HEK293T (cell line): ENCODE results near the gene CRYL1.

Source experiments
- CTCF ChIA-PET: fragments of 350-600 bp; formaldehyde crosslinking; extraction: SDS; loops from one replicate; lab custom pipeline; 2021; ENCODE audit warnings: antibody characterized with exemption, inconsistent platforms; lab: Yijun Ruan, JAX
- POLR2A ChIA-PET: fragments of 350-600 bp; formaldehyde crosslinking; extraction: SDS; loops from one replicate; lab custom pipeline; 2020; ENCODE audit warnings: antibody characterized with exemption, inconsistent platforms; lab: Yijun Ruan, JAX
- DNase-seq: peaks from one replicate; pipeline ENCODE4 v3.0.0; 2012; ENCODE audit warnings: mixed read lengths; ENCODE audit errors: extremely low spot score
- ARNT ChIP-seq: fragments of 450-650 bp; IDR thresholded peaks from 2 replicates; pipeline ENCODE4 v1.6.1; 2017; ENCODE audit warnings: mild to moderate bottlenecking
- BHLHE40 ChIP-seq: fragments of 450-650 bp; IDR thresholded peaks from 2 replicates; pipeline ENCODE4 v1.6.1; 2016; ENCODE audit warnings: mild to moderate bottlenecking, moderate library complexity, borderline replicate concordance
- CTBP1 ChIP-seq: fragments of 450-650 bp; IDR thresholded peaks from 2 replicates; pipeline ENCODE4 v1.6.1; 2016; ENCODE audit warnings: borderline replicate concordance
- ELF4 ChIP-seq: fragments of 450-650 bp; IDR thresholded peaks from 2 replicates; pipeline ENCODE4 v1.6.1; 2017; ENCODE audit warnings: antibody characterized with exemption
- FOXA1 ChIP-seq: fragments of 450-650 bp; IDR thresholded peaks from 2 replicates; pipeline ENCODE4 v1.6.1; 2016; ENCODE audit warnings: mild to moderate bottlenecking
- FOXK2 ChIP-seq: fragments of 450-650 bp; IDR thresholded peaks from 2 replicates; pipeline ENCODE4 v1.6.1; 2016; ENCODE audit warnings: mild to moderate bottlenecking
- FOXM1 ChIP-seq: fragments of 450-650 bp; IDR thresholded peaks from 2 replicates; pipeline ENCODE4 v1.6.1; 2017; ENCODE audit warnings: mild to moderate bottlenecking, borderline replicate concordance
- HDGF ChIP-seq: fragments of 450-650 bp; IDR thresholded peaks from 2 replicates; pipeline ENCODE4 v1.6.1; 2017; ENCODE audit warnings: antibody characterized with exemption, borderline replicate concordance
- L3MBTL2 ChIP-seq: fragments of 450-650 bp; conservative IDR thresholded peaks from 2 replicates; pipeline ENCODE4 v1.6.1; 2016; ENCODE audit warnings: mild to moderate bottlenecking
- LEF1 ChIP-seq: fragments of 450-650 bp; IDR thresholded peaks from 2 replicates; pipeline ENCODE4 v1.6.1; 2017; ENCODE audit warnings: mild to moderate bottlenecking, borderline replicate concordance
- NFRKB ChIP-seq: fragments of 450-650 bp; IDR thresholded peaks from 2 replicates; pipeline ENCODE4 v1.6.1; 2016; ENCODE audit warnings: mild to moderate bottlenecking, moderate library complexity
- SP1 ChIP-seq: fragments of 450-650 bp; IDR thresholded peaks from 2 replicates; pipeline ENCODE4 v1.6.1; 2017
- SUZ12 ChIP-seq: fragments of 450-650 bp; IDR thresholded peaks from 2 replicates; pipeline ENCODE4 v1.6.1; 2016; ENCODE audit warnings: mild to moderate bottlenecking
- TARDBP ChIP-seq: fragments of 450-650 bp; IDR thresholded peaks from 2 replicates; pipeline ENCODE4 v1.6.1; 2016
- ZNF384 ChIP-seq: fragments of 450-650 bp; IDR thresholded peaks from 2 replicates; pipeline ENCODE4 v1.6.1; 2016
- TF ChIP-seq, protein P1 (sequence below): fragments of 450-650 bp; IDR thresholded peaks from 2 replicates; pipeline ENCODE4 v1.6.1; 2016

CRYL1 gene

GRCh38 chr13:20482275-20482761 is 43.3 kb downstream of the CRYL1 start:
- ChIA-PET CTCF (interaction anchor here (1.6 kb wide), 1 partner anchor 11 kb away, joined by 4 read pairs; no protein-coding TSS in a partner anchor), POLR2A (interaction anchor here (0.7 to 1.0 kb wide), 2 partner anchors 295 to 307 kb away, joined by 3 read pairs; no protein-coding TSS in a partner anchor)
- TF ChIP-seq LEF1 (no peak), FOXK2 (no peak), ARNT (no peak)
- TF ChIP-seq, protein P1, sequence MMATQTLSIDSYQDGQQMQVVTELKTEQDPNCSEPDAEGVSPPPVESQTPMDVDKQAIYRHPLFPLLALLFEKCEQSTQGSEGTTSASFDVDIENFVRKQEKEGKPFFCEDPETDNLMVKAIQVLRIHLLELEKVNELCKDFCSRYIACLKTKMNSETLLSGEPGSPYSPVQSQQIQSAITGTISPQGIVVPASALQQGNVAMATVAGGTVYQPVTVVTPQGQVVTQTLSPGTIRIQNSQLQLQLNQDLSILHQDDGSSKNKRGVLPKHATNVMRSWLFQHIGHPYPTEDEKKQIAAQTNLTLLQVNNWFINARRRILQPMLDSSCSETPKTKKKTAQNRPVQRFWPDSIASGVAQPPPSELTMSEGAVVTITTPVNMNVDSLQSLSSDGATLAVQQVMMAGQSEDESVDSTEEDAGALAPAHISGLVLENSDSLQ, result peak; percentile 78
- DNase-seq, result peak; percentile 41

DNA sequence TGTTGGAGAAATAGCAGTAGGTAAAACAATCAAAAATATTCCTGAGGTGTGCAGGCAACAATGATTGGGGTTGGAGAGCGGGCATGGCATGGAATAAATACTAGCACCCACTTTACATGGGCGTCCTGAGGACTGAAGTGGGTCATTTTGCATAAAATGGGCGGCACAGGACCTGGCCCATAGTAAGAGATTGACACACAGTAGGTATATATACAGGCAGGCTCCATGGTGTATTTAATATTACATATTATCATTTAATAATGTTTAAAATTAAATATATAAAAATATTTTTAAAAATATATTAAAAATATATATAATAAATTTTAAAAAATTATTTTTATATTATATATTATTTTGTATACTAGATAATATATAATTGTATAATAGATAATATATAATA is 48.3 kb downstream of the CRYL1 start:
- POLR2A ChIA-PET, result no interaction called here
- TF ChIP-seq NFRKB (no peak), SUZ12 (no peak), ELF4 (no peak), ZNF384 (no peak), SP1 (no peak), TARDBP (no peak), HDGF (no peak), FOXA1 (no peak), ARNT (no peak), FOXM1 (no peak), LEF1 (no peak), BHLHE40 (no peak), CTBP1 (no peak), L3MBTL2 (no peak)
- TF ChIP-seq, protein P1, result no peak
- no peak for DNase-seq
- CTCF ChIA-PET, result no interaction called here

DNA sequence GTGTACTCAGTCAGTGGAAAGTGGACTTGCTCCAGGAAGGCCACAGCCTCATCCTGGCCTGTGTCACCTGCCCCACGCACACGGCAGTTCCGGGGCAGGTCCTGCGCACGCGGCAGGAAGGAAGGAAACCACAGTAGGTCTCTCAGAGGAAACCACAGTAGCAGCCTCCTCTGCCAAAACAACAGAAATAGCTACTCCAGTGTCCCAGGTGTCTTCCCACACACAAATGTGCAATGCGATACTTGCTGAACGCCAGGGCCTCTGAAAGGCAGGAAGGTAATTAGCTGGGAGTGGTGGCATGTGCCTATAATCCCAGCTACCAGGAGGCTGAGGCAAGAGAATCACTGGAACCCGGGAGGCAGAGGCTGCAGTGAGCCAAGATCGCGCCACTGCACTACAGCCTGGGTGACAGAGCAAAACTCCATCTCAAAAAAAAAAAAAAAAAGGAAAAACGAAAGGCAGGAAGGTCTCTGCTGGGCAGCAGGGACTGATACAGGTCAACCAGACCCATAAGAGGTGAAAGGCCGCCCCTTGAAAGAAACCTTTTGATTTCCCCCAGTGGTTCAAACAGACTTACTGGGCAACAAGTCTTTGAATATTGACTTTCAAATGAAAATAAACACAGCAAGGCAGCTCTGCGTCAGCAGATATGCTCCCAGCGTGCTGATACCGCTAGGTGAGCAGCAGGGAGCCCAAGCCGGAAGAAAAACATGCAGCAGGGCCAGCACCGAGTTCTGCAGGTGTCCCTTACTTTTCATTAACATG is 49.5 kb downstream of the CRYL1 start:
- DNase-seq, result peak; percentile 21
- CTCF ChIA-PET, result no interaction called here
- POLR2A ChIA-PET, result interaction anchor here (0.6 kb wide), 1 partner anchor 79 kb away, joined by 3 read pairs; no protein-coding TSS in a partner anchor
- TF ChIP-seq FOXA1 (no peak), L3MBTL2 (no peak), HDGF (no peak), ZNF384 (peak; percentile 68; the same call in 1 of the 2 replicates), ARNT (no peak), CTBP1 (no peak), NFRKB (no peak)

DNA sequence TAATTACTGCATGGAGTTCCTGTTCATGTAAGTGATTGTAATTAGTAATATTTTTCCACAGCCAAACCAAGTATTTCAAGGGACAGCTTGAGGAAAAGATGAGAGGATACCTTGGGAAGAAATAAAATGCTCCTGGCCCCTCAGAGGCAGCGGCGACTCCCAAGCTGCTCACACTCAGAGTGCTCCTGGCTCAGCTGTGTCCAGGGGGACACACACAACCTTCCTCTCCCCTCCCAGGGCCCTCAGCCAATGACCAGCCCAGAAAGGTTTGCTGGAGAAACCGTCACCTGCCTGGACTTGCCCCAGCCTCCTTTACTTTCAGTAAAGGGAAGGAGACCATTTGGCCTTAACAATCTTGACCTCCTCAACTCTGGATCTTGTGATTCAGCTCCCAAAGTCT is 51.1 kb downstream of the CRYL1 start:
- ChIA-PET CTCF (no interaction called here), POLR2A (no interaction called here)
- TF ChIP-seq FOXM1 (no peak), SUZ12 (no peak), CTBP1 (no peak), BHLHE40 (no peak), FOXK2 (no peak), LEF1 (no peak), L3MBTL2 (no peak), SP1 (no peak), ZNF384 (no peak), NFRKB (no peak), TARDBP (no peak), ARNT (no peak), HDGF (no peak), FOXA1 (no peak), ELF4 (no peak)
- TF ChIP-seq, protein P1, result no peak
- DNase-seq, result no peak

- TF ChIP-seq FOXA1 (no peak), LEF1 (no peak), L3MBTL2 (no peak), TARDBP (no peak), FOXK2 (no peak), HDGF (no peak), ZNF384 (no peak), FOXM1 (no peak)
- DNase-seq, result no peak
- POLR2A ChIA-PET, result no interaction called here
- CTCF ChIA-PET, result no interaction called here
These were observed 51.8 kb downstream of the CRYL1 start for GRCh38 chr13:20473888-20474287.

DNA sequence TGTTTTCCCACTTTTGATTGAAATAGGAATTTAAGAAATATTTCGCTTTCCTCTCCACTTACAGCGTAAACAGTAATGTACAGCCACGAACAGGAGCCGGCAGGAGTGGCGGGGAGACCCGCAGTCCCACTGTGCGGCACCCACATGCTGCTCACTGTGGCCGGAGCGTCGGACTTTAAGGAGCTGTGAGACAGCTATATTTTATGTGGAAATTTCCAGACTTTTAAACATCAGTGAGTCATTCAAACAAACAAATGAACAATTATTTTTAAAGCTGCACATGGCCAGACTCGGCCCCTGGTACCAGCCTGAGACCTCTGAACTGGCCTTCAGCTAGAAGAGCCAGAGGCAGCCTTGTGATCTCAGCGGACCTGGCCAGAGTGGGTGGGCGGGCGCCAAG is 52.5 kb downstream of the CRYL1 start:
- CTCF ChIA-PET, result no interaction called here
- no peak for DNase-seq
- TF ChIP-seq NFRKB (no peak), ZNF384 (no peak), LEF1 (no peak), SP1 (no peak), TARDBP (no peak), FOXK2 (no peak), L3MBTL2 (no peak), BHLHE40 (no peak), HDGF (no peak), SUZ12 (no peak), CTBP1 (no peak), FOXA1 (no peak), ELF4 (no peak), FOXM1 (no peak), ARNT (no peak)
- TF ChIP-seq, protein P1, result no peak
- POLR2A ChIA-PET, result no interaction called here
